HepG2 (cell line): ENCODE measurements around the gene LRP1-AS. TPM values are rescaled to one million over a fixed set of nuclear protein-coding genes. Genes with fewer than 3 reads are reported as not detected.
A peak's percentile ranks its signal among the peaks of the same experiment; 100 is the strongest.

Experiments
- BRD4 ChIP-seq: sonication (generic); formaldehyde crosslinking; IDR thresholded peaks from 2 replicates; pipeline ENCODE4 v1.4.0; 2020; ENCODE audit warnings: missing genetic modification reagents
- FOXK1 ChIP-seq: sonication (generic); formaldehyde crosslinking; IDR thresholded peaks from 2 replicates; pipeline ENCODE4 v1.4.0; 2020; ENCODE audit warnings: low read depth, missing genetic modification reagents, borderline replicate concordance
- HNRNPL ChIP-seq: fragments of 200-400 bp; formaldehyde crosslinking; IDR thresholded peaks from 2 replicates; pipeline ENCODE4 v1.6.1; 2017; ENCODE audit warnings: mild to moderate bottlenecking, low read depth, low read length
- HOXA5 ChIP-seq: sonication (generic); formaldehyde crosslinking; IDR thresholded peaks from 2 replicates; pipeline ENCODE4 v1.4.0; 2020; ENCODE audit warnings: missing genetic modification reagents
- KDM5B ChIP-seq: sonication (generic); formaldehyde crosslinking; IDR thresholded peaks from 2 replicates; pipeline ENCODE4 v1.4.0; 2020; ENCODE audit warnings: missing genetic modification reagents, mild to moderate bottlenecking, borderline replicate concordance
- MBNL3 ChIP-seq: fragments of 250-450 bp; sonication (Bioruptor Pico); conservative IDR thresholded peaks from 2 replicates; pipeline ENCODE4 v1.8.0; 2022; ENCODE audit warnings: mild to moderate bottlenecking, inconsistent platforms
- PTBP1 ChIP-seq: fragments of 200-400 bp; formaldehyde crosslinking; IDR thresholded peaks from 2 replicates; pipeline ENCODE4 v1.6.1; 2018; ENCODE audit warnings: low read length, low read depth; ENCODE audit not compliant: poor library complexity, severe bottlenecking
- SALL2 ChIP-seq: sonication (generic); formaldehyde crosslinking; IDR thresholded peaks from 2 replicates; pipeline ENCODE4 v1.8.1; 2023; ENCODE audit warnings: mild to moderate bottlenecking, missing genetic modification reagents, inconsistent platforms
- SIX1 ChIP-seq: sonication (generic); formaldehyde crosslinking; IDR thresholded peaks from 2 replicates; pipeline ENCODE4 v1.4.0; 2020; ENCODE audit warnings: missing genetic modification reagents, borderline replicate concordance
- SRF ChIP-seq: IDR thresholded peaks from 2 replicates; pipeline ENCODE4 v1.6.1; 2011; ENCODE audit warnings: mild to moderate bottlenecking, low read depth, low read length, moderate library complexity
- U2AF1 ChIP-seq: fragments of 200-400 bp; formaldehyde crosslinking; optimal IDR thresholded peaks from 2 replicates; pipeline ENCODE3; 2017; ENCODE audit warnings: mild to moderate bottlenecking, low read depth, low read length
- XBP1 ChIP-seq: sonication (generic); formaldehyde crosslinking; IDR thresholded peaks from 2 replicates; pipeline ENCODE4 v1.5.0; 2020; ENCODE audit warnings: missing genetic modification reagents
- ZNF17 ChIP-seq: sonication (generic); formaldehyde crosslinking; IDR thresholded peaks from 2 replicates; pipeline ENCODE4 v1.5.0; 2020; ENCODE audit warnings: mild to moderate bottlenecking, missing genetic modification reagents
- ZNF232 ChIP-seq: sonication (generic); formaldehyde crosslinking; IDR thresholded peaks from 2 replicates; pipeline ENCODE4 v1.4.0; 2020; ENCODE audit warnings: missing genetic modification reagents, borderline replicate concordance
- ZNF3 ChIP-seq: IDR thresholded peaks from 2 replicates; pipeline ENCODE4 v1.7.0; 2017; ENCODE audit warnings: inconsistent platforms
- ZNF335 ChIP-seq: sonication (generic); formaldehyde crosslinking; IDR thresholded peaks from 2 replicates; pipeline ENCODE4 v1.4.0; 2020; ENCODE audit warnings: missing genetic modification reagents
- ZNF572 ChIP-seq: sonication (generic); formaldehyde crosslinking; IDR thresholded peaks from 2 replicates; pipeline ENCODE4 v1.5.1; 2020; ENCODE audit warnings: mild to moderate bottlenecking, missing genetic modification reagents
- ZNF766 ChIP-seq: sonication (generic); formaldehyde crosslinking; IDR thresholded peaks from 2 replicates; pipeline ENCODE4 v1.5.0; 2020; ENCODE audit warnings: missing genetic modification reagents, borderline replicate concordance
- polyA plus RNA-seq, 8 experiments: library from polyadenylated mRNA; depleted of rRNA in 3 of 8; stranded (reverse) in 7 of 8; unstranded in 1 of 8; fragments of >200 nt; fragmentation: Illumina TruSeq in 4 of 8; extraction: Trizol in 4 of 8; gene quantifications; 2 replicates each; pipeline versions ENCODE4 v1.2.1 to v1.2.3, GENCODE V29; 2011 to 2016; ENCODE audit warnings: low read depth in 4 of 8, missing spikeins in 1 of 8, mixed read lengths in 1 of 8; ENCODE audit not compliant: insufficient read depth in 1 of 8
- total RNA-seq, 5 experiments: library from RNA; depleted of rRNA; stranded (reverse); fragments of >200 nt; fragmentation: Illumina TruSeq; extraction: Trizol; gene quantifications; 2 replicates each; pipeline ENCODE4 v1.2.3, GENCODE V29; 2016; ENCODE audit warnings: low read depth in 1 of 5
- TF ChIP-seq, protein P1 (sequence below): sonication (generic); formaldehyde crosslinking; IDR thresholded peaks from 2 replicates; pipeline ENCODE4 v1.8.0; 2022; ENCODE audit warnings: mild to moderate bottlenecking, missing genetic modification reagents, borderline replicate concordance
- TF ChIP-seq, protein P2 (sequence below): sonication (generic); formaldehyde crosslinking; IDR thresholded peaks from 2 replicates; pipeline ENCODE4 v1.5.1; 2020; ENCODE audit warnings: missing genetic modification reagents, mild to moderate bottlenecking, borderline replicate concordance
- TF ChIP-seq, protein P3 (sequence below): IDR thresholded peaks from 2 replicates; pipeline ENCODE4 v1.6.1; 2016; ENCODE audit warnings: low read depth, control low read depth
- TF ChIP-seq, protein P4 (sequence below), 2 experiments: sonication (generic) in 1 of 2; formaldehyde crosslinking in 1 of 2; IDR thresholded peaks; 2 replicates each; pipeline versions ENCODE4 v1.4.0 to v1.6.1; 2016 to 2020; ENCODE audit warnings: borderline replicate concordance in 1 of 2, low read depth in 1 of 2, mild to moderate bottlenecking in 1 of 2, missing genetic modification reagents in 1 of 2

The LRP1-AS gene
- total and polyA plus RNA-seq, 2 of the 13 experiments (the other 11 are each of a cell fraction or from before 2014, with no cell fraction given), result 0.20 TPM; not detected in 1

DNA sequence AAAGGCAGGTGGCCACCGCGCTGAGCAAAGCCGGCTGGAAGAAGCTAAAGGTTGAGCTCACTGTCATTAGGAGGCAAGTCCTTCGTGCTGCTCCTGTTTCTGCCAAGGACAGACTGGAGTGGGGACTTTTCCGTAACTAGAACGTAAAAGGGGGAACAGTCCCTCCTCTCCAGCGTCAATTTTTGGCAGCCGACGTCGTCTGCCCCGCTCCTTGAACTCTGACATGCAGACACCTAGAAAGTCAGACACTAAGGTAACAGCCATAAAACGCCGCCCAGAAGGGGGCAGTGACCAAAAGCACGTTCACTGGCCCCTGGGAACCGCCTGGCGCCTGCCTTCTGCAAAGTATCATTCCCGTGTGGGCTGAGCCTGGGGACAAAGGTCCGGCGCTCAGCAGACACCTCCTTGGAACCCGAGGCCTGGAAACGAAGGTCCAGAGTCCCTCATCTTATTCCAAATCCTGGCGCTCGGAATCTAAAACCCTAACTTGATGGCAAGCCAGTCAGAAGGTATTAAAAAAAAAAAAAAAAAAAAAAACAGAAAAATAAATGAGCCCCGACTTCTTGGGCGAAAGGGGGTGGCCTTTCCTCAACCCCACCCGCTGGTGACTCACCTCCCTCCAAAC, 20.2 kb downstream of the LRP1-AS start (continued):
- TF ChIP-seq ZNF335 (CRISPR knock-in tag) (peak; percentile 80; the same call in 1 of the 2 replicates), HNRNPL (no peak), ZNF232 (CRISPR knock-in tag) (no peak), MBNL3 (CRISPR knock-in tag) (no peak), PTBP1 (no peak), SIX1 (no peak), FOXK1 (CRISPR knock-in tag) (no peak; the same call in 1 of the 2 replicates), SRF (no peak), KDM5B (CRISPR knock-in tag) (no peak), ZNF17 (CRISPR knock-in tag) (no peak), ZNF572 (CRISPR knock-in tag) (no peak), ZNF3 (CRISPR knock-in tag) (0 out of 2 replicates have a peak, but pooled peaks have one; percentile 9), ZNF766 (CRISPR knock-in tag) (no peak), U2AF1 (no peak), XBP1 (CRISPR knock-in tag) (no peak), BRD4 (CRISPR knock-in tag) (no peak), SALL2 (no peak), HOXA5 (no peak; the same call in 1 of the 2 replicates)
- TF ChIP-seq, protein P1, sequence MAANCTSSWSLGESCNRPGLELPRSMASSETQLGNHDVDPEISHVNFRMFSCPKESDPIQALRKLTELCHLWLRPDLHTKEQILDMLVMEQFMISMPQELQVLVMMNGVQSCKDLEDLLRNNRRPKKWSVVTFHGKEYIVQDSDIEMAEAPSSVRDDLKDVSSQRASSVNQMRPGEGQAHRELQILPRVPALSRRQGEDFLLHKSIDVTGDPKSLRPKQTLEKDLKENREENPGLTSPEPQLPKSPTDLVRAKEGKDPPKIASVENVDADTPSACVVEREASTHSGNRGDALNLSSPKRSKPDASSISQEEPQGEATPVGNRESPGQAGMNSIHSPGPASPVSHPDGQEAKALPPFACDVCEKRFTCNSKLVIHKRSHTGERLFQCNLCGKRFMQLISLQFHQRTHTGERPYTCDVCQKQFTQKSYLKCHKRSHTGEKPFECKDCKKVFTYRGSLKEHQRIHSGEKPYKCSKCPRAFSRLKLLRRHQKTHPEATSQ (CRISPR knock-in tag), result no peak
- TF ChIP-seq, protein P2, sequence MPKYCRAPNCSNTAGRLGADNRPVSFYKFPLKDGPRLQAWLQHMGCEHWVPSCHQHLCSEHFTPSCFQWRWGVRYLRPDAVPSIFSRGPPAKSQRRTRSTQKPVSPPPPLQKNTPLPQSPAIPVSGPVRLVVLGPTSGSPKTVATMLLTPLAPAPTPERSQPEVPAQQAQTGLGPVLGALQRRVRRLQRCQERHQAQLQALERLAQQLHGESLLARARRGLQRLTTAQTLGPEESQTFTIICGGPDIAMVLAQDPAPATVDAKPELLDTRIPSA (CRISPR knock-in tag), result no peak
- TF ChIP-seq, protein P3, sequence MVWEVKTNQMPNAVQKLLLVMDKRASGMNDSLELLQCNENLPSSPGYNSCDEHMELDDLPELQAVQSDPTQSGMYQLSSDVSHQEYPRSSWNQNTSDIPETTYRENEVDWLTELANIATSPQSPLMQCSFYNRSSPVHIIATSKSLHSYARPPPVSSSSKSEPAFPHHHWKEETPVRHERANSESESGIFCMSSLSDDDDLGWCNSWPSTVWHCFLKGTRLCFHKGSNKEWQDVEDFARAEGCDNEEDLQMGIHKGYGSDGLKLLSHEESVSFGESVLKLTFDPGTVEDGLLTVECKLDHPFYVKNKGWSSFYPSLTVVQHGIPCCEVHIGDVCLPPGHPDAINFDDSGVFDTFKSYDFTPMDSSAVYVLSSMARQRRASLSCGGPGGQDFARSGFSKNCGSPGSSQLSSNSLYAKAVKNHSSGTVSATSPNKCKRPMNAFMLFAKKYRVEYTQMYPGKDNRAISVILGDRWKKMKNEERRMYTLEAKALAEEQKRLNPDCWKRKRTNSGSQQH, result no peak
- TF ChIP-seq, protein P4, sequence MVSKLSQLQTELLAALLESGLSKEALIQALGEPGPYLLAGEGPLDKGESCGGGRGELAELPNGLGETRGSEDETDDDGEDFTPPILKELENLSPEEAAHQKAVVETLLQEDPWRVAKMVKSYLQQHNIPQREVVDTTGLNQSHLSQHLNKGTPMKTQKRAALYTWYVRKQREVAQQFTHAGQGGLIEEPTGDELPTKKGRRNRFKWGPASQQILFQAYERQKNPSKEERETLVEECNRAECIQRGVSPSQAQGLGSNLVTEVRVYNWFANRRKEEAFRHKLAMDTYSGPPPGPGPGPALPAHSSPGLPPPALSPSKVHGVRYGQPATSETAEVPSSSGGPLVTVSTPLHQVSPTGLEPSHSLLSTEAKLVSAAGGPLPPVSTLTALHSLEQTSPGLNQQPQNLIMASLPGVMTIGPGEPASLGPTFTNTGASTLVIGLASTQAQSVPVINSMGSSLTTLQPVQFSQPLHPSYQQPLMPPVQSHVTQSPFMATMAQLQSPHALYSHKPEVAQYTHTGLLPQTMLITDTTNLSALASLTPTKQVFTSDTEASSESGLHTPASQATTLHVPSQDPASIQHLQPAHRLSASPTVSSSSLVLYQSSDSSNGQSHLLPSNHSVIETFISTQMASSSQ (IDR thresholded peaks at IDR 0.05; ENCODE audit: low read depth), result no peak
- TF ChIP-seq, protein P4 (CRISPR knock-in tag; IDR thresholded peaks at IDR 0.05; ENCODE audit: borderline replicate concordance), result no peak; the same call in 1 of the 2 replicates
